Lower leg skin (tissue), 3 donors: ENCODE measurements around the gene VGLL1.

Experiments
- CTCF ChIP-seq, 3 donors: fragments of 450-650 bp; IDR thresholded peaks; one replicate each; pipeline ENCODE4 v1.5.1; 2016; ENCODE audit warnings: antibody characterized with exemption in 3 of 3, mild to moderate bottlenecking in 3 of 3, moderate library complexity in 2 of 3
- POLR2A ChIP-seq, 2 donors: fragments of 450-650 bp; IDR thresholded peaks; one replicate each; pipeline ENCODE4 v1.6.1; 2016 to 2017; ENCODE audit warnings: antibody characterized with exemption in 2 of 2, mild to moderate bottlenecking in 1 of 2, moderate library complexity in 1 of 2

- TF ChIP-seq CTCF (IDR thresholded peaks at IDR 0.05) (no peak), POLR2A (IDR thresholded peaks at IDR 0.05) (no peak)
These were observed 35.7 kb upstream of the VGLL1 start for GRCh38 chrX:136496186-136496763.
